ENCODE measurements around the gene LZTS2. TPM values are rescaled to one million over a fixed set of nuclear protein-coding genes. Genes with fewer than 3 reads are reported as not detected.

LZTS2 gene
- total and polyA plus RNA-seq, 2 experiments from 2014 or later: 27.6 to 88.3 TPM

DNA sequence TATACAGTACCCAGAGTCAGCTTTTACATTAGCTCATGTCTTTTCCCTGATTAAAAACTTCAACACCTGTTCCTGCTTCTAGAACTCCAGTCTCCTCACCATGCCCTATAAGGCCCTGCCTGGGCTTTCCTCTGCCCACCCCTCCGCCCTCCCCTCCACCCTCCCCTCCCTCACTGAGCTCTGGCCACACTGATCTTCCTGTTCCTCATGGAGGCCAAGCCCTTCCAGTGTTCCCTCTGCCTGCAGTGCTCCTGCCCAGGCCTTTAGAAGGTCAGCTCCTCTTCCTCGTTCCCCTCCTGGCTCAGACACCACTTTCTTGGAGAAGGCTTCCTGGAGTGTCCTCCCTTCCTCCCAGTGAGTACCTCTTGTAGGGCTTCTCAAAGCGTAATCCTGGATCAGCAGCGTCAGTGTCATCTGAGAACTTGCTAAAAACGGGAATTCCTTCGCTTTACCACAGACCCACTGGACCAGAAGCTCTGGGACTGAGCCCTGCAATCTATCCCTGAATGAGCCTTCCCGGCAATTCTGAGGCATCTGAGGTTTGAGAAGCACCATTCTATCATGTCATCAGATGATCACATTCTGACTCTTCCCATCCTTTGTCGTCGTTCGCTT is 27.6 kb downstream of the LZTS2 start (continued):
- no peak for TF ChIP-seq POLR2AphosphoS5 (IDR thresholded peaks at IDR 0.05; ENCODE audit: low read depth)

DNA sequence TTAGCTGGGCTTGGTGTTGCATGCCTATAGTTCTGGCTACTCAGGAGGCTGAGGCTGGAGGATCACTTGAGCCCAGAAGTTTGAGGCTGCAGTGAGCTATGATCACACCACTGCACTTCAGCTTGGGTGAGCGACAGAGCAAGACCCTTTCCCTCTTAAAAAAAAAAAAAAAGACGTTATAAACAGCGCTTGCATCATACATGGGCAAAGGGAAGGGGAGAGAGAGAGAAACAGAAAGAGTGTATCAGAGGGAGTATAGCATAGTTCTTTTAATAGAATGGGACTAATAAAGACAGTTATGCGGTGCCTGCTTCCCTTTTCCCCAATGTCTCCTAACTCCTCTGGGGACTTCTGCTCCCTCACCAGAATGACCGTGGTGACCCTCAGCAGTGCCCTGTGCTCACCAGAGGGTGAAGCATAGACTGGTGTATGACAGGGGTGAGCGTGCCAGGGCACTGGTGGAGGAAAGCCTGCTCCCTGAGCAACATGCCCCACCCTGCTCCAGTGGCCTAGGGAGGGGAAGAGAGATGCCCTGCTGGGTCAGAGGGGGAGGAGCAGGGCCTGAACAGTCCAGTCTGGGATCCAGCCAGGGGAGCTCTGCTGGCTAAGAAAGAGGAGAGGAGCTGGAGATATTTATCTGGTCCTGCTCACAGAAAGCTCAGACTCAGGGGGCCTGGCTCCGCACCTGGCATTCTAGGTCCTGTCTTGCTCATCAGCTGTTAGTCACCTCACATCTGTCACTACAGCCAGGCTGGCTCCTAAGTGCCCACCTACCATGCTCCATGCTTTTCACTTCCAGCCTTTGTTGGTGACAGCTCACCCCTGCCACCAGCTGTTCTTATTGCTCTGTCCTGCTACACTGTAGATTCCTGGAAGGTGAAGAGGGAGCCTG is 29.1 kb downstream of the LZTS2 start:
- ATAC-seq (no peak), DNase-seq (ENCODE audit: low spot score) (no peak)
- Histone ChIP-seq H3K4me2 (no peak overlapping the region), H3K27ac (ENCODE audit: low read depth) (no peak overlapping the region), H3K9me2 (ENCODE audit: insufficient read depth) (no peaks in the 10 kb centered on the region), H3K79me2 (replicated peaks; ENCODE audit: insufficient read depth) (no peaks in the 10 kb centered on the region), H2AFZ (no peak overlapping the region), H4K20me1 (replicated peaks; ENCODE audit: insufficient read depth) (no peaks in the 10 kb centered on the region; the same call in 1 of the 2 replicates), H3K4me1 (ENCODE audit: insufficient read depth) (peaks cover 27% of the 10 kb centered on the region; the same call in 1 of the 2 replicates), H3K27me3 (ENCODE audit: insufficient read depth) (peaks cover 43% of the 10 kb centered on the region), H3K36me3 (ENCODE audit: insufficient read depth) (no peaks in the 10 kb centered on the region), H3K4me3 (no peak overlapping the region), H3F3A (replicated peaks; ENCODE audit: low read depth) (no peaks in the 10 kb centered on the region)
- Mint-ChIP-seq H3K4me1 (peaks cover 33% of the 10 kb centered on the region), H3K4me3 (no peak overlapping the region), H3K36me3 (ENCODE audit: low read depth) (no peaks in the 10 kb centered on the region; the same call in 2 of the 3 replicates), H3K9me3 (no peaks in the 10 kb centered on the region), H3K27me3 (ENCODE audit: insufficient read depth, low read depth, poor library complexity) (peaks cover 43% of the 10 kb centered on the region), H3K27ac (no peak overlapping the region)
- TF ChIP-seq EZH2 (IDR thresholded peaks at IDR 0.05; ENCODE audit: low read depth, unreplicated experiment) (no peak), CREB1 (CRISPR knock-in tag; IDR thresholded peaks at IDR 0.05; ENCODE audit: low read depth) (no peak), POLR2AphosphoS5 (IDR thresholded peaks at IDR 0.05; ENCODE audit: low read depth) (no peak), ZNF331 (CRISPR knock-in tag; IDR thresholded peaks at IDR 0.05; ENCODE audit: low read depth) (no peak), JUNB (IDR thresholded peaks at IDR 0.05; ENCODE audit: unreplicated experiment) (no peak), ZNF114 (CRISPR knock-in tag; IDR thresholded peaks at IDR 0.05) (no peak), STAT1 (IDR thresholded peaks at IDR 0.05; ENCODE audit: unreplicated experiment) (no peak)
- TF ChIP-seq, protein P1, sequence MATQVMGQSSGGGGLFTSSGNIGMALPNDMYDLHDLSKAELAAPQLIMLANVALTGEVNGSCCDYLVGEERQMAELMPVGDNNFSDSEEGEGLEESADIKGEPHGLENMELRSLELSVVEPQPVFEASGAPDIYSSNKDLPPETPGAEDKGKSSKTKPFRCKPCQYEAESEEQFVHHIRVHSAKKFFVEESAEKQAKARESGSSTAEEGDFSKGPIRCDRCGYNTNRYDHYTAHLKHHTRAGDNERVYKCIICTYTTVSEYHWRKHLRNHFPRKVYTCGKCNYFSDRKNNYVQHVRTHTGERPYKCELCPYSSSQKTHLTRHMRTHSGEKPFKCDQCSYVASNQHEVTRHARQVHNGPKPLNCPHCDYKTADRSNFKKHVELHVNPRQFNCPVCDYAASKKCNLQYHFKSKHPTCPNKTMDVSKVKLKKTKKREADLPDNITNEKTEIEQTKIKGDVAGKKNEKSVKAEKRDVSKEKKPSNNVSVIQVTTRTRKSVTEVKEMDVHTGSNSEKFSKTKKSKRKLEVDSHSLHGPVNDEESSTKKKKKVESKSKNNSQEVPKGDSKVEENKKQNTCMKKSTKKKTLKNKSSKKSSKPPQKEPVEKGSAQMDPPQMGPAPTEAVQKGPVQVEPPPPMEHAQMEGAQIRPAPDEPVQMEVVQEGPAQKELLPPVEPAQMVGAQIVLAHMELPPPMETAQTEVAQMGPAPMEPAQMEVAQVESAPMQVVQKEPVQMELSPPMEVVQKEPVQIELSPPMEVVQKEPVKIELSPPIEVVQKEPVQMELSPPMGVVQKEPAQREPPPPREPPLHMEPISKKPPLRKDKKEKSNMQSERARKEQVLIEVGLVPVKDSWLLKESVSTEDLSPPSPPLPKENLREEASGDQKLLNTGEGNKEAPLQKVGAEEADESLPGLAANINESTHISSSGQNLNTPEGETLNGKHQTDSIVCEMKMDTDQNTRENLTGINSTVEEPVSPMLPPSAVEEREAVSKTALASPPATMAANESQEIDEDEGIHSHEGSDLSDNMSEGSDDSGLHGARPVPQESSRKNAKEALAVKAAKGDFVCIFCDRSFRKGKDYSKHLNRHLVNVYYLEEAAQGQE (IDR thresholded peaks at IDR 0.05; ENCODE audit: unreplicated experiment): no peak
- TF ChIP-seq, protein P2, sequence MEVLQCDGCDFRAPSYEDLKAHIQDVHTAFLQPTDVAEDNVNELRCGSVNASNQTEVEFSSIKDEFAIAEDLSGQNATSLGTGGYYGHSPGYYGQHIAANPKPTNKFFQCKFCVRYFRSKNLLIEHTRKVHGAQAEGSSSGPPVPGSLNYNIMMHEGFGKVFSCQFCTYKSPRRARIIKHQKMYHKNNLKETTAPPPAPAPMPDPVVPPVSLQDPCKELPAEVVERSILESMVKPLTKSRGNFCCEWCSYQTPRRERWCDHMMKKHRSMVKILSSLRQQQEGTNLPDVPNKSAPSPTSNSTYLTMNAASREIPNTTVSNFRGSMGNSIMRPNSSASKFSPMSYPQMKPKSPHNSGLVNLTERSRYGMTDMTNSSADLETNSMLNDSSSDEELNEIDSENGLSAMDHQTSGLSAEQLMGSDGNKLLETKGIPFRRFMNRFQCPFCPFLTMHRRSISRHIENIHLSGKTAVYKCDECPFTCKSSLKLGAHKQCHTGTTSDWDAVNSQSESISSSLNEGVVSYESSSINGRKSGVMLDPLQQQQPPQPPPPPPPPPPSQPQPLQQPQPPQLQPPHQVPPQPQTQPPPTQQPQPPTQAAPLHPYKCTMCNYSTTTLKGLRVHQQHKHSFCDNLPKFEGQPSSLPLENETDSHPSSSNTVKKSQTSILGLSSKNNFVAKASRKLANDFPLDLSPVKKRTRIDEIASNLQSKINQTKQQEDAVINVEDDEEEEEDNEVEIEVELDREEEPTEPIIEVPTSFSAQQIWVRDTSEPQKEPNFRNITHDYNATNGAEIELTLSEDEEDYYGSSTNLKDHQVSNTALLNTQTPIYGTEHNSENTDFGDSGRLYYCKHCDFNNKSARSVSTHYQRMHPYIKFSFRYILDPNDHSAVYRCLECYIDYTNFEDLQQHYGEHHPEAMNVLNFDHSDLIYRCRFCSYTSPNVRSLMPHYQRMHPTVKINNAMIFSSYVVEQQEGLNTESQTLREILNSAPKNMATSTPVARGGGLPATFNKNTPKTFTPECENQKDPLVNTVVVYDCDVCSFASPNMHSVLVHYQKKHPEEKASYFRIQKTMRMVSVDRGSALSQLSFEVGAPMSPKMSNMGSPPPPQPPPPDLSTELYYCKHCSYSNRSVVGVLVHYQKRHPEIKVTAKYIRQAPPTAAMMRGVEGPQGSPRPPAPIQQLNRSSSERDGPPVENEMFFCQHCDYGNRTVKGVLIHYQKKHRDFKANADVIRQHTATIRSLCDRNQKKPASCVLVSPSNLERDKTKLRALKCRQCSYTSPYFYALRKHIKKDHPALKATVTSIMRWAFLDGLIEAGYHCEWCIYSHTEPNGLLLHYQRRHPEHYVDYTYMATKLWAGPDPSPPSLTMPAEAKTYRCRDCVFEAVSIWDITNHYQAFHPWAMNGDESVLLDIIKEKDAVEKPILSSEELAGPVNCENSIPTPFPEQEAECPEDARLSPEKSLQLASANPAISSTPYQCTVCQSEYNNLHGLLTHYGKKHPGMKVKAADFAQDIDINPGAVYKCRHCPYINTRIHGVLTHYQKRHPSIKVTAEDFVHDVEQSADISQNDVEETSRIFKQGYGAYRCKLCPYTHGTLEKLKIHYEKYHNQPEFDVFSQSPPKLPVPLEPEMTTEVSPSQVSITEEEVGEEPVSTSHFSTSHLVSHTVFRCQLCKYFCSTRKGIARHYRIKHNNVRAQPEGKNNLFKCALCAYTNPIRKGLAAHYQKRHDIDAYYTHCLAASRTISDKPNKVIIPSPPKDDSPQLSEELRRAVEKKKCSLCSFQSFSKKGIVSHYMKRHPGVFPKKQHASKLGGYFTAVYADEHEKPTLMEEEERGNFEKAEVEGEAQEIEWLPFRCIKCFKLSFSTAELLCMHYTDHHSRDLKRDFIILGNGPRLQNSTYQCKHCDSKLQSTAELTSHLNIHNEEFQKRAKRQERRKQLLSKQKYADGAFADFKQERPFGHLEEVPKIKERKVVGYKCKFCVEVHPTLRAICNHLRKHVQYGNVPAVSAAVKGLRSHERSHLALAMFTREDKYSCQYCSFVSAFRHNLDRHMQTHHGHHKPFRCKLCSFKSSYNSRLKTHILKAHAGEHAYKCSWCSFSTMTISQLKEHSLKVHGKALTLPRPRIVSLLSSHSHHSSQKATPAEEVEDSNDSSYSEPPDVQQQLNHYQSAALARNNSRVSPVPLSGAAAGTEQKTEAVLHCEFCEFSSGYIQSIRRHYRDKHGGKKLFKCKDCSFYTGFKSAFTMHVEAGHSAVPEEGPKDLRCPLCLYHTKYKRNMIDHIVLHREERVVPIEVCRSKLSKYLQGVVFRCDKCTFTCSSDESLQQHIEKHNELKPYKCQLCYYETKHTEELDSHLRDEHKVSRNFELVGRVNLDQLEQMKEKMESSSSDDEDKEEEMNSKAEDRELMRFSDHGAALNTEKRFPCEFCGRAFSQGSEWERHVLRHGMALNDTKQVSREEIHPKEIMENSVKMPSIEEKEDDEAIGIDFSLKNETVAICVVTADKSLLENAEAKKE (CRISPR knock-in tag; IDR thresholded peaks at IDR 0.05): no peak
- TF ChIP-seq, protein P3, sequence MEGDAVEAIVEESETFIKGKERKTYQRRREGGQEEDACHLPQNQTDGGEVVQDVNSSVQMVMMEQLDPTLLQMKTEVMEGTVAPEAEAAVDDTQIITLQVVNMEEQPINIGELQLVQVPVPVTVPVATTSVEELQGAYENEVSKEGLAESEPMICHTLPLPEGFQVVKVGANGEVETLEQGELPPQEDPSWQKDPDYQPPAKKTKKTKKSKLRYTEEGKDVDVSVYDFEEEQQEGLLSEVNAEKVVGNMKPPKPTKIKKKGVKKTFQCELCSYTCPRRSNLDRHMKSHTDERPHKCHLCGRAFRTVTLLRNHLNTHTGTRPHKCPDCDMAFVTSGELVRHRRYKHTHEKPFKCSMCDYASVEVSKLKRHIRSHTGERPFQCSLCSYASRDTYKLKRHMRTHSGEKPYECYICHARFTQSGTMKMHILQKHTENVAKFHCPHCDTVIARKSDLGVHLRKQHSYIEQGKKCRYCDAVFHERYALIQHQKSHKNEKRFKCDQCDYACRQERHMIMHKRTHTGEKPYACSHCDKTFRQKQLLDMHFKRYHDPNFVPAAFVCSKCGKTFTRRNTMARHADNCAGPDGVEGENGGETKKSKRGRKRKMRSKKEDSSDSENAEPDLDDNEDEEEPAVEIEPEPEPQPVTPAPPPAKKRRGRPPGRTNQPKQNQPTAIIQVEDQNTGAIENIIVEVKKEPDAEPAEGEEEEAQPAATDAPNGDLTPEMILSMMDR (conservative IDR thresholded peaks at IDR 0.05; ENCODE audit: low read depth in 2 of 2): no peak
